ENCODE data around the gene COL17A1. TPM values are rescaled to one million over a fixed set of nuclear protein-coding genes. Genes with fewer than 3 reads are reported as not detected.

COL17A1 gene
- total RNA-seq, 4 donors from 2014 or later = under 0.01 to 0.59 (median 0.22) TPM; not detected in 1

GRCh38 chr10:104104418-104104817 is 18.7 kb upstream of the COL17A1 start:
- no peak overlapping the region for H3K4me3 ChIP-seq
- H3K27me3 ChIP-seq = no peaks in the 10 kb centered on the region

GRCh38 chr10:104103956-104104355 is 18.3 kb upstream of the COL17A1 start:
- WGBS, 2 donors = 47 to 50% methylated on average over 1 of the region's 1 CpG
- Histone ChIP-seq H3K27me3 (no peaks in the 10 kb centered on the region), H3K4me1 (no peaks in the 10 kb centered on the region), H3K27ac (no peak overlapping the region), H3K36me3 (no peaks in the 10 kb centered on the region), H3K4me3 (no peak overlapping the region), H3K9me3 (no peaks in the 10 kb centered on the region)
- TF ChIP-seq CTCF (IDR thresholded peaks at IDR 0.05) (no peak), POLR2A (IDR thresholded peaks at IDR 0.05) (no peak), EP300 (IDR thresholded peaks at IDR 0.05) (no peak)
- DNase-seq (ENCODE audit: low spot score in 2 of 2) = no peak

More at GRCh38 chr10:104104418-104104817, 18.7 kb upstream of the COL17A1 start:
- Histone ChIP-seq H3K4me1 (no peaks in the 10 kb centered on the region), H3K36me3 (no peaks in the 10 kb centered on the region), H3K9me3 (no peaks in the 10 kb centered on the region), H3K27ac (no peak overlapping the region)
- no peak for TF ChIP-seq CTCF (IDR thresholded peaks at IDR 0.05)
- TF ChIP-seq EP300 (IDR thresholded peaks at IDR 0.05) = no peak
- no peak for TF ChIP-seq POLR2A (IDR thresholded peaks at IDR 0.05)
- WGBS, 2 donors = 0% methylated on average over 1 of the region's 1 CpG
- no peak for DNase-seq (ENCODE audit: low spot score in 2 of 2)

GRCh38 chr10:104101902-104102301 is 16.2 kb upstream of the COL17A1 start:
- Histone ChIP-seq H3K4me3 (no peak overlapping the region), H3K4me1 (no peaks in the 10 kb centered on the region), H3K27me3 (no peaks in the 10 kb centered on the region), H3K27ac (no peak overlapping the region), H3K36me3 (no peaks in the 10 kb centered on the region), H3K9me3 (peaks cover 0 to 6% (median 0%) of the 10 kb centered on the region in 4 donors)
- no peak for TF ChIP-seq EP300 (IDR thresholded peaks at IDR 0.05)
- TF ChIP-seq CTCF (IDR thresholded peaks at IDR 0.05) = no peak
- no peak for TF ChIP-seq POLR2A (IDR thresholded peaks at IDR 0.05)
- 77 to 80% methylated on average over 1 of the region's 1 CpG for WGBS, 2 donors
- DNase-seq (ENCODE audit: low spot score in 2 of 2) = no peak

- no peak for DNase-seq (ENCODE audit: low spot score in 2 of 2)
- Histone ChIP-seq H3K4me3 (no peak overlapping the region), H3K36me3 (no peaks in the 10 kb centered on the region), H3K27ac (no peak overlapping the region), H3K9me3 (peaks cover 0 to 8% (median 0%) of the 10 kb centered on the region in 4 donors), H3K27me3 (no peaks in the 10 kb centered on the region), H3K4me1 (no peaks in the 10 kb centered on the region)
- 0% methylated on average over 1 of the region's 1 CpG for WGBS, 2 donors
- no peak for TF ChIP-seq CTCF (IDR thresholded peaks at IDR 0.05)
- TF ChIP-seq POLR2A (IDR thresholded peaks at IDR 0.05) = no peak
- TF ChIP-seq EP300 (IDR thresholded peaks at IDR 0.05) = no peak
Measured at GRCh38 chr10:104100795-104101194, 15.1 kb upstream of the COL17A1 start.

GRCh38 chr10:104099941-104100340 is 14.3 kb upstream of the COL17A1 start:
- H3K4me3 ChIP-seq = no peak overlapping the region
- no peaks in the 10 kb centered on the region for H3K27me3 ChIP-seq
- TF ChIP-seq POLR2A (IDR thresholded peaks at IDR 0.05) = no peak
- no peak for TF ChIP-seq EP300 (IDR thresholded peaks at IDR 0.05)
- no peak for TF ChIP-seq CTCF (IDR thresholded peaks at IDR 0.05)
- no peak for DNase-seq (ENCODE audit: low spot score in 2 of 2)
- no peak overlapping the region for H3K27ac ChIP-seq
- H3K36me3 ChIP-seq = no peaks in the 10 kb centered on the region
- H3K4me1 ChIP-seq = no peaks in the 10 kb centered on the region
- peaks cover 0 to 8% (median 0%) of the 10 kb centered on the region in 4 donors for H3K9me3 ChIP-seq
